Stimulated activated CD4-positive, alpha-beta T cell treated with anti-CD3 and anti-CD28 coated beads, Interleukin-4, amount 100 ng/mL, for 4 hours (primary cell): ENCODE measurements around the gene DBI.
"Not testable (repeated sequence)": the region's sequence is repeated elsewhere in the genome, so short reads cannot be mapped to it uniquely, and the experiment has no call there.

ENCODE experiments used
- DNase-seq, 2 experiments: peaks; one replicate each; pipeline ENCODE4 v3.0.0-alpha.2; 2020

DBI gene

GRCh38 chr2:119402645-119403560 is 36.1 kb downstream of the DBI start:
- DNase-seq = no peak

- DNase-seq = not testable (repeated sequence)
These were observed 36.8 kb downstream of the DBI start for GRCh38 chr2:119403618-119404017.

- no peak for DNase-seq
These were observed 38.4 kb downstream of the DBI start for GRCh38 chr2:119405151-119405550.

- no peak for DNase-seq
These were observed 40.8 kb downstream of the DBI start for GRCh38 chr2:119407430-119408220.

- no peak for DNase-seq
These were observed 41.4 kb downstream of the DBI start for GRCh38 chr2:119408221-119408619.

- DNase-seq = no peak
These were observed 42.7 kb downstream of the DBI start for GRCh38 chr2:119409506-119409905.

- no peak for DNase-seq
These were observed 48.1 kb downstream of the DBI start for GRCh38 chr2:119414894-119415293.

- no peak for DNase-seq
These were observed 48.9 kb downstream of the DBI start for GRCh38 chr2:119415630-119416029.

- DNase-seq = no peak
These were observed 49.6 kb downstream of the DBI start for GRCh38 chr2:119416299-119416923.

- DNase-seq = no peak
These were observed 51.1 kb downstream of the DBI start for GRCh38 chr2:119417908-119418307.

GRCh38 chr2:119419065-119419464 is 52.3 kb downstream of the DBI start:
- DNase-seq = no peak

GRCh38 chr2:119419803-119420508 is 53.2 kb downstream of the DBI start:
- no peak for DNase-seq

GRCh38 chr2:119421304-119421703 is 54.5 kb downstream of the DBI start:
- no peak for DNase-seq

- no peak for DNase-seq
These were observed 55.0 kb downstream of the DBI start for GRCh38 chr2:119421741-119422140.
